HUES6 (cell line): ENCODE results near the gene C3AR1.
"Not testable (repeated sequence)": the region's sequence is repeated elsewhere in the genome, so short reads cannot be mapped to it uniquely, and the experiment has no call there.

Source experiments
- H3K27ac ChIP-seq: 2 replicates; pipeline ENCODE4 v1.7.0; 2013; ENCODE audit warnings: low read depth, mild to moderate bottlenecking, low read length, inconsistent platforms
- H3K27me3 ChIP-seq: 2 replicates; pipeline ENCODE4 v1.6.1; 2013; ENCODE audit warnings: low read length; ENCODE audit not compliant: control insufficient read depth, insufficient read depth
- H3K36me3 ChIP-seq: 2 replicates; pipeline ENCODE4 v1.6.1; 2013; ENCODE audit warnings: low read length; ENCODE audit not compliant: control insufficient read depth, insufficient read depth
- H3K4me1 ChIP-seq: 2 replicates; pipeline ENCODE4 v1.6.1; 2013; ENCODE audit warnings: low read length; ENCODE audit not compliant: control insufficient read depth, insufficient read depth
- H3K4me3 ChIP-seq: 2 replicates; pipeline ENCODE4 v1.5.1; 2013; ENCODE audit warnings: low read depth, low read length
- H3K9ac ChIP-seq: one replicate; pipeline ENCODE4 v1.6.1; 2013; ENCODE audit warnings: mild to moderate bottlenecking, low read length
- H3K9me3 ChIP-seq: 2 replicates; pipeline ENCODE4 v1.6.1; 2013; ENCODE audit warnings: low read depth, low read length; ENCODE audit not compliant: control insufficient read depth, insufficient read depth

The C3AR1 gene

GRCh38 chr12:8037046-8037663 is 29.0 kb downstream of the C3AR1 start:
- no peaks in the 10 kb centered on the region for H3K9me3 ChIP-seq
- peaks cover 11% of the 10 kb centered on the region; the same call in 1 of the 2 replicates for H3K36me3 ChIP-seq
- peaks cover 63% of the 10 kb centered on the region for H3K4me1 ChIP-seq
- peak overlapping the region; percentile 5; the same call in 1 of the 2 replicates for H3K4me3 ChIP-seq
- H3K27me3 ChIP-seq, result no peaks in the 10 kb centered on the region
- H3K9ac ChIP-seq, result no peak overlapping the region
- no peak overlapping the region for H3K27ac ChIP-seq

- Histone ChIP-seq H3K9ac (no peak overlapping the region), H3K9me3 (no peaks in the 10 kb centered on the region)
Measured at GRCh38 chr12:8036346-8036745, 29.8 kb downstream of the C3AR1 start.

GRCh38 chr12:8035440-8036010 is 30.6 kb downstream of the C3AR1 start:
- Histone ChIP-seq H3K27me3 (no peaks in the 10 kb centered on the region), H3K9me3 (no peaks in the 10 kb centered on the region), H3K27ac (no peak overlapping the region), H3K36me3 (peaks cover 7% of the 10 kb centered on the region; the same call in 1 of the 2 replicates), H3K9ac (no peak overlapping the region), H3K4me1 (peaks cover 63% of the 10 kb centered on the region), H3K4me3 (peak overlapping the region; percentile 93; the same call in 1 of the 2 replicates)

More at GRCh38 chr12:8036346-8036745, 29.8 kb downstream of the C3AR1 start:
- H3K4me3 ChIP-seq, result no peak overlapping the region
- no peak overlapping the region; the same call in 1 of the 2 replicates for H3K27ac ChIP-seq
- H3K4me1 ChIP-seq, result peaks cover 63% of the 10 kb centered on the region
- H3K36me3 ChIP-seq, result peaks cover 11% of the 10 kb centered on the region; the same call in 1 of the 2 replicates
- no peaks in the 10 kb centered on the region for H3K27me3 ChIP-seq

- Histone ChIP-seq H3K9ac (no peak overlapping the region), H3K4me3 (peak overlapping the region; percentile 93; the same call in 1 of the 2 replicates), H3K27ac (no peak overlapping the region), H3K9me3 (no peaks in the 10 kb centered on the region), H3K4me1 (peaks cover 60% of the 10 kb centered on the region), H3K27me3 (no peaks in the 10 kb centered on the region), H3K36me3 (peaks cover 2% of the 10 kb centered on the region; the same call in 1 of the 2 replicates)
Measured at GRCh38 chr12:8034802-8035201, 31.4 kb downstream of the C3AR1 start.

- H3K9me3 ChIP-seq, result no peaks in the 10 kb centered on the region
- H3K27me3 ChIP-seq, result no peaks in the 10 kb centered on the region
- peak overlapping the region; percentile 93 for H3K4me3 ChIP-seq
- no peaks in the 10 kb centered on the region for H3K36me3 ChIP-seq
- peak overlapping the region; percentile 69; the same call in 1 of the 2 replicates for H3K27ac ChIP-seq
- peak overlapping the region; percentile 78 for H3K9ac ChIP-seq
- H3K4me1 ChIP-seq, result peaks cover 47% of the 10 kb centered on the region
Measured at GRCh38 chr12:8033153-8034044, 32.8 kb downstream of the C3AR1 start.

- Histone ChIP-seq H3K27ac (peak within 1 kb of the TSS; percentile 69; the same call in 1 of the 2 replicates), H3K36me3 (no peaks in the 10 kb centered on the region), H3K27me3 (no peaks in the 10 kb centered on the region), H3K9ac (peak within 1 kb of the TSS; percentile 78), H3K4me1 (peaks cover 42% of the 10 kb centered on the region), H3K4me3 (peak within 1 kb of the TSS; percentile 93), H3K9me3 (no peaks in the 10 kb centered on the region)
Measured at GRCh38 chr12:8032242-8033152, 33.7 kb downstream of the C3AR1 start, which contains the start of gene FOXJ2. Gene FOXJ2 (plus strand): TSS chr12:8032716. CDS start chr12:8039833, 7,117 bp downstream.

DNA sequence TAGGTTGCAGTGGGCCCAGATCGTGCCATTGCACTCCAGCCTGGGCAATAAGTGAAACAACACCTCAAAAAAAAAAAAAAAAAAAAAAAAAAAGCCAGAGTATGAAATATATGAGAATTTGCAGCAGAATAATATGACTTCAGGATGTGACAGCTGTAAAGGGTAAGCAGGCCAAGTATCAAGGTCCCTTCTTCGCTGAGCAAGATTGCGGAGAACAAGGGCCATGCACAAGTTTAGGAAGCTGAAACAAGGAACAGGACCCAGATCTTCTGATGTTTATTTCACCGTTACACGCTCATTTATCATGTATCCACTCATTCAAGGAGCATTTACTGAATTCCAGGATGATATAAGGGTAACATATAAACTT is 34.3 kb downstream of the C3AR1 start:
- peaks cover 35% of the 10 kb centered on the region for H3K4me1 ChIP-seq
- no peak overlapping the region for H3K27ac ChIP-seq
- H3K27me3 ChIP-seq, result no peaks in the 10 kb centered on the region
- peak overlapping the region; percentile 47 for H3K9ac ChIP-seq
- H3K4me3 ChIP-seq, result peak overlapping the region; percentile 93
- no peaks in the 10 kb centered on the region for H3K36me3 ChIP-seq
- H3K9me3 ChIP-seq, result no peaks in the 10 kb centered on the region

DNA sequence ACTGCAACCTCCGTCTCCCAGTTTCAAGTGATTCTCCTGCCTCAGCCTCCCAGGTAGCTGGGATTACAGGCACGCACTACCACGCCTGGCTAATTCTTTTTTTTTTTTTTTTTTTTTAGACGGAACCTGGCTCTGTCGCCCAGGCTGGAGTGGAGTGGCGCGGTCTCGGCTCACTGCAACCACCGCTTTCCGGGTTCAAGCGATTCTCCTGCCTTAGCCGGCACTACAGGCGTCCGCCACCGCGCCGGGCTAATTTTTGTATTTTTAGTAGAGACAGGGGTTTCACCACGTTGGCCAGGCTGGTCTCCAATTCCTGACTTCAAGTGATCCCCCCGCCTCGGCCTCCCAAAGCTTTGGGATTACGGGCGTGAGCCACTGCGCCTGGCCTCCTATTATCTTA is 35.1 kb downstream of the C3AR1 start:
- H3K4me1 ChIP-seq, result peaks cover 29% of the 10 kb centered on the region

DNA sequence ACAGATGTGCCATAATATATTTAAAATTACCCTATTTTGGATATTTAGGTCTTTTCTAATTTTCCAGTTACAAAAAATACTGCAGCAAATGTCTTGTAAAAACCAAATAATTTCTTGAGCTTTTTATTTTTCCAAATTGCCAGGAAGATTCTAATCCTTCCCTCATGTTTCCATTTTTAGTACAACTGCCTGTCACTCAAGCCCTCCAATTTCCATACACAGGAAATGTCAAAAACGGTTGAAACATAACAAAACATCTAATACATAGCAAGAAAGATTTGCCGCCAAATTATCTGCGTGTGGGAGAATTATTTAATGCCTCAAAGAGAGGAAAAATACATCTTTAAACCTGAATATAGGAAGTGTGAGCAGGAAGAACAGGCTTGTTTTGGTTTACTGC is 36.0 kb downstream of the C3AR1 start:
- Histone ChIP-seq H3K4me3 (no peak overlapping the region), H3K27me3 (no peaks in the 10 kb centered on the region), H3K4me1 (peaks cover 21% of the 10 kb centered on the region), H3K27ac (no peak overlapping the region), H3K36me3 (no peaks in the 10 kb centered on the region), H3K9me3 (no peaks in the 10 kb centered on the region), H3K9ac (no peak overlapping the region)

More for the DNA sequence above, 35.1 kb downstream of the C3AR1 start:
- not testable (repeated sequence) for H3K9me3 ChIP-seq, H3K4me3 ChIP-seq, H3K27ac ChIP-seq, H3K27me3 ChIP-seq, H3K36me3 ChIP-seq, H3K9ac ChIP-seq

DNA sequence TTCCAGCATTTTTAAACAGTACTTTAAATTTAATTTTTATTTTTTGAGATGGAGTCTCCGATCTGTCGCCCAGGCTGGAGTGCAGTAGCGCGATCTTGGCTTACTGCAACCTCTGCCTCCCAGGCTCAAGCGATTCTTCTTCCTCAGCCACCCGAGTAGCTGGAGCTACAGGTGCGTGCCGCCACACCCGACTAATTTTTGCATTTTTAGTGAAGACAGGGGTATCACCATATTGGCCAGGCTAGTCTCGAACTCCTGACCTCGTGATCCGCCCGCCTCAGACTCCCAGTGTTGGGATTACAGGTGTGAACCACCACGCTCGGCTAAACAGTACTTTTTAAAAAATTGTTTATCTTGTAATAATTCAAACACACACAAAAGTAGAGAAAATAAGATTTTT is 37.9 kb downstream of the C3AR1 start:
- H3K9me3 ChIP-seq, result no peaks in the 10 kb centered on the region
- H3K36me3 ChIP-seq, result no peaks in the 10 kb centered on the region
- H3K4me1 ChIP-seq, result 0 out of 2 replicates have a peak, but pooled peaks cover 4% of the 10 kb centered on the region
- no peak overlapping the region for H3K27ac ChIP-seq
- H3K9ac ChIP-seq, result no peak overlapping the region
- H3K4me3 ChIP-seq, result no peak overlapping the region
- no peaks in the 10 kb centered on the region for H3K27me3 ChIP-seq
